HCT116 (cell line): ENCODE data around the gene PON3. TPM values are rescaled to one million over a fixed set of nuclear protein-coding genes. Genes with fewer than 3 reads are reported as not detected.

Experiments
- ATAC-seq: fragments of 200-7000 bp; cut with Tn5 transposase; 2 replicates; pipeline ENCODE4 v1.9.1; 2020; ENCODE audit warnings: mild to moderate bottlenecking, moderate library complexity
- Bru-seq: library from RNA; stranded (reverse); fragments of 400-500 nt; gene quantifications from one replicate; lab custom pipeline; 2021; lab: Mats Ljungman, UMichigan
- BruChase-seq, 2 experiments: library from RNA; stranded (reverse); fragments of 400-500 nt; gene quantifications; one replicate each; lab custom pipeline; 2021; lab: Mats Ljungman, UMichigan
- BruUV-seq: library from RNA; stranded (reverse); fragments of 400-500 nt; replicated peaks from 2 replicates; lab custom pipeline; 2021; lab: Mats Ljungman, UMichigan
- CTCF ChIA-PET: fragments of 300-600 bp; sonication (Branson Sonifier 250); formaldehyde crosslinking; loops from one replicate; lab custom pipeline; 2021; ENCODE audit warnings: antibody characterized with exemption; lab: Charles Lee
- POLR2A ChIA-PET: fragments of 300-600, 350-600 bp; sonication (Branson Sonifier 250); formaldehyde crosslinking; loops from one replicate; lab custom pipeline; 2021; ENCODE audit warnings: antibody characterized with exemption; lab: Charles Lee
- RAD21 ChIA-PET, 2 experiments: fragments of 300-600 bp; sonication (Branson Sonifier 250); formaldehyde crosslinking; loops; one replicate each; lab custom pipeline; 2023; ENCODE audit warnings: low total read pairs in 2 of 2; ENCODE audit not compliant: uncharacterized antibody in 2 of 2, unreplicated experiment in 2 of 2, low non-redundant PET in 1 of 2; lab: Charles Lee
- DNase-seq: peaks from one replicate; pipeline ENCODE4 v3.0.0-alpha.2; 2010; ENCODE audit warnings: low read depth, low spot score
- H2AFZ ChIP-seq: fragments of 200-600 bp; shearing (Covaris generic), sonication (generic); 2 replicates; pipeline ENCODE4 v1.6.1; 2017; ENCODE audit warnings: low read depth, mixed run types, mixed read lengths, antibody characterized with exemption, low read length; ENCODE audit not compliant: poor library complexity, severe bottlenecking
- H3K27ac ChIP-seq: 2 replicates; pipeline ENCODE4 v1.5.1; 2012; ENCODE audit warnings: low read depth, low read length
- H3K27me3 ChIP-seq: fragments of 200-600 bp; sonication (generic); 2 replicates; pipeline ENCODE4 v1.6.1; 2016; ENCODE audit warnings: mixed run types, low read length, mixed read lengths; ENCODE audit not compliant: insufficient read depth
- H3K36me3 ChIP-seq, 2 experiments: fragments of 200-500 bp in 1 of 2; fragments of 200-600 bp in 1 of 2; sonication (Bioruptor generic) in 1 of 2; sonication (generic) in 1 of 2; 2 replicates each; pipeline versions ENCODE4 v1.5.1 to v1.6.1; 2014 to 2016; ENCODE audit warnings: low read length in 2 of 2, inconsistent platforms in 1 of 2, mixed read lengths in 1 of 2, mixed run types in 1 of 2; ENCODE audit not compliant: insufficient read depth in 2 of 2, control insufficient read depth in 1 of 2
- H3K4me1 ChIP-seq, 2 experiments: fragments of 200-600 bp in 1 of 2; sonication (generic) in 1 of 2; 2 replicates each; pipeline versions ENCODE4 v1.5.1 to v1.6.1; 2012 to 2017; ENCODE audit warnings: low read length in 2 of 2, inconsistent platforms in 1 of 2, mild to moderate bottlenecking in 1 of 2, mixed read lengths in 1 of 2, mixed run types in 1 of 2, moderate library complexity in 1 of 2; ENCODE audit not compliant: insufficient read depth in 2 of 2, control insufficient read depth in 1 of 2
- H3K4me2 ChIP-seq: fragments of 200-600 bp; sonication (generic); 2 replicates; pipeline ENCODE4 v1.6.1; 2017; ENCODE audit warnings: mixed run types, low read length, mixed read lengths
- H3K4me3 ChIP-seq, 2 experiments: fragments of 200-600 bp in 1 of 2; sonication (generic) in 1 of 2; replicated peaks in 1 of 2; 2 replicates each; pipeline ENCODE4 v1.5.1; 2011 to 2016; ENCODE audit warnings: low read length in 2 of 2, control low read depth in 1 of 2, low read depth in 1 of 2, mild to moderate bottlenecking in 1 of 2, mixed read lengths in 1 of 2, mixed run types in 1 of 2
- H3K79me2 ChIP-seq: fragments of 200-600 bp; sonication (generic); 2 replicates; pipeline ENCODE4 v1.6.1; 2017; ENCODE audit warnings: mild to moderate bottlenecking, mixed run types, low read length, moderate library complexity, mixed read lengths; ENCODE audit not compliant: insufficient read depth
- H3K9ac ChIP-seq: fragments of 200-600 bp; sonication (generic); 2 replicates; pipeline ENCODE4 v1.6.1; 2016; ENCODE audit warnings: low read length, mixed read lengths
- H3K9me2 ChIP-seq: fragments of 200-600 bp; sonication (generic), shearing (Covaris generic); 2 replicates; pipeline ENCODE4 v1.6.1; 2017; ENCODE audit warnings: mixed run types, mild to moderate bottlenecking, moderate library complexity; ENCODE audit not compliant: insufficient read depth
- H3K9me3 ChIP-seq, 2 experiments: fragments of 200-500 bp in 1 of 2; fragments of 200-600 bp in 1 of 2; sonication (Bioruptor generic) in 1 of 2; sonication (generic) in 1 of 2; 2 replicates each; pipeline ENCODE4 v1.6.1; 2014 to 2017; ENCODE audit warnings: low read length in 2 of 2, mixed read lengths in 2 of 2, inconsistent platforms in 1 of 2, low read depth in 1 of 2, mild to moderate bottlenecking in 1 of 2, mixed run types in 1 of 2, moderate library complexity in 1 of 2; ENCODE audit not compliant: control insufficient read depth in 1 of 2, insufficient read depth in 1 of 2
- H4K20me1 ChIP-seq: fragments of 200-600 bp; sonication (generic), shearing (Covaris generic); 2 replicates; pipeline ENCODE4 v1.6.1; 2017; ENCODE audit warnings: mixed run types, mild to moderate bottlenecking, moderate library complexity; ENCODE audit not compliant: insufficient read depth
- CTCF ChIP-seq, 3 experiments: fragments of 200-600 bp in 1 of 3; sonication (generic) in 1 of 3; IDR thresholded peaks in 2 of 3; conservative IDR thresholded peaks in 1 of 3; 2 replicates each; pipeline ENCODE4 v1.5.1; 2012 to 2017; ENCODE audit warnings: low read depth in 2 of 3, low read length in 2 of 3, antibody characterized with exemption in 1 of 3, borderline replicate concordance in 1 of 3, control low read depth in 1 of 3, mild to moderate bottlenecking in 1 of 3, mixed read lengths in 1 of 3, mixed run types in 1 of 3, moderate library complexity in 1 of 3; ENCODE audit not compliant: insufficient read depth in 1 of 3
- EGR1 ChIP-seq: IDR thresholded peaks from 2 replicates; pipeline ENCODE4 v1.6.1; 2012; ENCODE audit warnings: low read depth
- ELF1 ChIP-seq: IDR thresholded peaks from 2 replicates; pipeline ENCODE4 v1.6.1; 2012; ENCODE audit warnings: low read depth, borderline replicate concordance
- EZH2phosphoT487 ChIP-seq: fragments of 200-600 bp; IDR thresholded peaks from 2 replicates; pipeline ENCODE4 v1.6.1; 2018; ENCODE audit warnings: antibody characterized with exemption, borderline replicate concordance
- MAX ChIP-seq: IDR thresholded peaks from 2 replicates; pipeline ENCODE4 v1.6.1; 2012
- POLR2AphosphoS5 ChIP-seq: IDR thresholded peaks from 2 replicates; pipeline ENCODE4 v1.6.1; 2011; ENCODE audit warnings: mild to moderate bottlenecking, low read depth, low read length, moderate library complexity
- SP1 ChIP-seq: IDR thresholded peaks from 2 replicates; pipeline ENCODE4 v1.6.1; 2012; ENCODE audit warnings: low read depth
- intact Hi-C: fragments of 100-400 bp; cut with micrococcal nuclease; formaldehyde crosslinking; loops from 2 replicates; pipeline ENCODE4 v1.10.0; 2022
- long read RNA-seq: library from polyadenylated mRNA; unstranded; transcript quantifications from one replicate; pipeline ENCODE4 v2.0.0, GENCODE V29; 2021; ENCODE audit not compliant: unreplicated experiment
- polyA plus RNA-seq: library from polyadenylated mRNA; unstranded; fragments of >200 nt; gene quantifications from 2 replicates; pipeline ENCODE4 v1.2.1, GENCODE V29; 2012; ENCODE audit warnings: missing spikeins
- total RNA-seq: library from RNA; stranded (reverse); gene quantifications from one replicate; pipeline ENCODE4 v1.2.1, GENCODE V29; 2021; ENCODE audit not compliant: unreplicated experiment

PON3 gene
- 2.6 TPM for total RNA-seq
- 1.0 and 1.6 TPM in 2 replicates for polyA plus RNA-seq
- Bru-seq, nascent RNA: percentile 40 among the genes with signal in this experiment
- BruChase-seq, experiment 1, labeled RNA remaining after a 6-hour chase: percentile 36 among the genes with signal in this experiment
- BruChase-seq, experiment 2, labeled RNA remaining after a 2-hour chase: percentile 52 among the genes with signal in this experiment
- long read RNA-seq: 0 reads

DNA sequence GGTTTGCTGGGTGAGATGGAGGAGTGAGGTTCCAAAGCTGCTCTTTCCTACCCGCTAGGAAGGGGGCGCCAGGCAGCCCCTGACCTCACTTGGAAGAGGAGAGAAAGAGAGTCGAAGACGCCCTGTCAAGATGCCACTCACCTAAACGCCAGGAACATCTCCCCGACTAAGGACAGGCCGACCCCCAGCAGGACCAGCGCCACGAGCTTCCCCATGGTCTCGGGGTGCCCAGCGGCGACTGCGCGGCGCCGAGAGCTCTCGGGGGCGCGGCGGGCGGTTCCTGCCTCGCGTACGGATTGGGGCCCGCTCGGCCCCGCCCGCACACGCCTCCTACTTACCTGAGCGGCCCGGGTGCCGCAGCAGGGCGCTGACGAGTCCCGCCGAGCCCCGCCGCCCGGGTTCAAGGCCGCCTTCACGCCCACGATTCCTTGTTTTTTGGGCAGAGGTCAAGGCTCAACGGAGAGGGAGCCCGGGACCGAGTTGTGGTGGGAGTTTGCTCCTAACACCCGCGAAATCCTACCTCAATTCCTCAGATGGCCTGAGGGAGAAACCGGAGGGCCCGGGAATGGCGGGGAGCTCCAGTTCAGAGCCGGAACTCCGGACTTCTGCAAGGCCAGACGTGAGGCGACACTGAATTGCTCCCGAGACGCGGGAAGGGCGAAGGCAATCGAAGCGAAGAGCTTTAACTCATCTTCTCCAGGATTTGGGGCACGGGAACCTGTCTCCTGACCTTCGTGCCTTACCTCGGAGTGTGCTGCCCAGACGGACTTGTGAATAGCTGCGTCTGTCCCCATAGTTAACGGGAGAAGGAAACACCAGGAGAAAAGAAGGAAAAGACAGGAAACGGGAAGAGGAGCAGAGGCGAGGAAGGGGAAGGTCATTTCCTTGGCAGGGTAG, at the start of gene PON3:
TSS of gene PON3 (minus strand) at position 240 of the 897 bp plus-strand sequence. CDS start at position 215, 25 bp downstream.
- Histone ChIP-seq H3K4me1 (peaks cover 0 to 13% of the 10 kb centered on the region in 2 experiments; a peak in 1 of 4 replicates), H3K9me3 (no peaks in the 10 kb centered on the region), H4K20me1 (no peaks in the 10 kb centered on the region), H3K27me3 (no peaks in the 10 kb centered on the region), H3K79me2 (no peaks in the 10 kb centered on the region), H2AFZ (peak within 1 kb of the TSS; percentile 77), H3K9me2 (no peaks in the 10 kb centered on the region), H3K27ac (peak within 1 kb of the TSS; percentile 31; the same call in 1 of the 2 replicates), H3K4me2 (peak within 1 kb of the TSS; percentile 73), H3K4me3 (peak within 1 kb of the TSS; percentile 46 to 60), H3K9ac (peak within 1 kb of the TSS; percentile 57), H3K36me3 (no peaks in the 10 kb centered on the region)
- no peak for TF ChIP-seq EZH2phosphoT487
- no peak for TF ChIP-seq ELF1
- peak; percentile 52 for TF ChIP-seq POLR2AphosphoS5
- TF ChIP-seq EGR1: 0 out of 2 replicates have a peak, but pooled peaks have one; percentile 30
- peak; percentile 21 to 58 (median 43); a peak in 4 of 6 replicates for TF ChIP-seq CTCF (IDR thresholded peaks at IDR 0.05 in 2 of 3, conservative IDR thresholded peaks at IDR 0.05 in 1 of 3; ENCODE audit: borderline replicate concordance in 1 of 3, insufficient read depth in 1 of 3, low read depth in 2 of 3, low read length in 2 of 3)
- peak; percentile 48; the same call in 1 of the 2 replicates for TF ChIP-seq MAX
- no peak for TF ChIP-seq SP1
- DNase-seq: peak; percentile 22
- intact Hi-C loops: no loop called here
- ChIA-PET CTCF (interaction anchor here (0.7 to 1.4 kb wide), 9 partner anchors 10 to 947 kb away, joined by 3 to 5 read pairs (median 3); no protein-coding TSS in a partner anchor), RAD21 (no interaction called here), POLR2A (no interaction called here)
- peak; percentile 93 for ATAC-seq
- TSS peak; percentile 72 for BruUV-seq
